H9 (cell line): ENCODE data around the gene USP21. TPM values are rescaled to one million over a fixed set of nuclear protein-coding genes. Genes with fewer than 3 reads are reported as not detected.

Experiments
- DNase-seq: peaks from one replicate; pipeline ENCODE4 v3.0.0-alpha.2; 2017
- H2AFZ ChIP-seq: one replicate; pipeline ENCODE4 v1.6.1; 2013; ENCODE audit warnings: mild to moderate bottlenecking, low read length, control low read depth, moderate library complexity
- H2AK5ac ChIP-seq: 2 replicates; pipeline ENCODE4 v1.6.1; 2013; ENCODE audit warnings: low read length, control low read depth, mixed read lengths; ENCODE audit not compliant: insufficient read length
- H2BK120ac ChIP-seq: one replicate; pipeline ENCODE4 v1.6.1; 2013; ENCODE audit warnings: low read depth, mild to moderate bottlenecking, low read length, control low read depth, inconsistent platforms; ENCODE audit not compliant: poor library complexity, severe bottlenecking
- H2BK12ac ChIP-seq: 2 replicates; pipeline ENCODE4 v1.6.1; 2013; ENCODE audit warnings: low read length, control low read depth, mixed read lengths, low read depth; ENCODE audit not compliant: insufficient read length
- H2BK15ac ChIP-seq: 2 replicates; pipeline ENCODE4 v1.6.1; 2013; ENCODE audit warnings: low read depth, low read length, control low read depth
- H2BK20ac ChIP-seq: one replicate; pipeline ENCODE4 v1.6.1; 2013; ENCODE audit warnings: low read depth, mild to moderate bottlenecking, low read length, control low read depth, inconsistent platforms; ENCODE audit not compliant: poor library complexity, severe bottlenecking
- H2BK5ac ChIP-seq: 2 replicates; pipeline ENCODE4 v1.6.1; 2013; ENCODE audit warnings: low read length, control low read depth, mixed read lengths; ENCODE audit not compliant: insufficient read length
- H3K14ac ChIP-seq: 2 replicates; pipeline ENCODE4 v1.6.1; 2013; ENCODE audit warnings: low read length, control low read depth; ENCODE audit not compliant: insufficient read depth
- H3K18ac ChIP-seq: 2 replicates; pipeline ENCODE4 v1.6.1; 2013; ENCODE audit warnings: low read depth, mild to moderate bottlenecking, mixed read lengths, low read length, control low read depth; ENCODE audit not compliant: insufficient read length
- H3K23ac ChIP-seq: 2 replicates; pipeline ENCODE4 v1.6.1; 2013; ENCODE audit warnings: low read length, control low read depth, mixed read lengths, low read depth; ENCODE audit not compliant: insufficient read length
- H3K23me2 ChIP-seq: 2 replicates; pipeline ENCODE4 v1.6.1; 2013; ENCODE audit warnings: low read depth, mild to moderate bottlenecking, mixed read lengths, low read length, control low read depth; ENCODE audit not compliant: insufficient read length, poor library complexity, severe bottlenecking
- H3K27ac ChIP-seq: 2 replicates; pipeline ENCODE4 v1.5.1; 2013; ENCODE audit warnings: low read length, control low read depth, mixed read lengths, low read depth; ENCODE audit not compliant: insufficient read length
- H3K27me3 ChIP-seq: 2 replicates; pipeline ENCODE4 v1.6.1; 2013; ENCODE audit warnings: low read length, control low read depth, inconsistent platforms; ENCODE audit not compliant: insufficient read depth
- H3K4ac ChIP-seq: 2 replicates; pipeline ENCODE4 v1.6.1; 2013; ENCODE audit warnings: low read depth, mild to moderate bottlenecking, control low read depth, inconsistent platforms, low read length, moderate library complexity
- H3K4me1 ChIP-seq: 2 replicates; pipeline ENCODE4 v1.6.1; 2013; ENCODE audit warnings: low read length, control low read depth, inconsistent platforms; ENCODE audit not compliant: insufficient read depth
- H3K4me2 ChIP-seq: 2 replicates; pipeline ENCODE4 v1.6.1; 2013; ENCODE audit warnings: low read length, control low read depth, mixed read lengths; ENCODE audit not compliant: insufficient read length, insufficient read depth
- H3K56ac ChIP-seq: 2 replicates; pipeline ENCODE4 v1.6.1; 2013; ENCODE audit warnings: low read depth, mild to moderate bottlenecking, mixed read lengths, low read length, control low read depth; ENCODE audit not compliant: insufficient read length
- H3K79me1 ChIP-seq: 2 replicates; pipeline ENCODE4 v1.6.1; 2013; ENCODE audit warnings: low read depth, mild to moderate bottlenecking, moderate library complexity, low read length, control low read depth, inconsistent platforms; ENCODE audit not compliant: insufficient read depth, poor library complexity, severe bottlenecking
- H3K79me2 ChIP-seq: 2 replicates; pipeline ENCODE4 v1.6.1; 2013; ENCODE audit warnings: low read length, control low read depth, inconsistent platforms; ENCODE audit not compliant: insufficient read depth
- H3K9ac ChIP-seq: 2 replicates; pipeline ENCODE4 v1.6.1; 2013; ENCODE audit warnings: low read length, control low read depth, mixed read lengths; ENCODE audit not compliant: insufficient read length; ENCODE audit errors: extremely low read depth
- H3K9me3 ChIP-seq: one replicate; pipeline ENCODE4 v1.6.1; 2013; ENCODE audit warnings: low read depth, low read length, inconsistent platforms; ENCODE audit not compliant: control insufficient read depth
- H3T11ph ChIP-seq: one replicate; pipeline ENCODE4 v1.6.1; 2013; ENCODE audit warnings: mild to moderate bottlenecking, low read length, control low read depth, inconsistent platforms
- H4K20me1 ChIP-seq: one replicate; pipeline ENCODE4 v1.6.1; 2013; ENCODE audit not compliant: control insufficient read depth, insufficient read length, insufficient read depth
- H4K5ac ChIP-seq: 2 replicates; pipeline ENCODE4 v1.6.1; 2013; ENCODE audit warnings: low read depth, mild to moderate bottlenecking, mixed read lengths, low read length, control low read depth; ENCODE audit not compliant: insufficient read length
- H4K8ac ChIP-seq: replicated peaks from 2 replicates; pipeline ENCODE4 v1.6.1; 2013; ENCODE audit warnings: low read length, control low read depth, mixed read lengths, low read depth; ENCODE audit not compliant: insufficient read length
- H4K91ac ChIP-seq: 2 replicates; pipeline ENCODE4 v1.6.1; 2013; ENCODE audit warnings: low read depth, mild to moderate bottlenecking, moderate library complexity, mixed read lengths, low read length, control low read depth; ENCODE audit not compliant: insufficient read length
- H3K27ac Mint-ChIP-seq, 3 experiments: 2 replicates in 2 of 3; 3 replicates in 1 of 3; pipeline ENCODE4 v1.8.0; 2020 to 2021; ENCODE audit warnings: mixed read lengths in 3 of 3, mild to moderate bottlenecking in 1 of 3, moderate library complexity in 1 of 3
- H3K27me3 Mint-ChIP-seq: 2 replicates; pipeline ENCODE4 v1.8.0; 2021; ENCODE audit warnings: low read depth, mild to moderate bottlenecking, moderate library complexity, mixed read lengths
- H3K36me3 Mint-ChIP-seq, 3 experiments: 2 replicates in 2 of 3; 3 replicates in 1 of 3; pipeline ENCODE4 v1.8.0; 2020 to 2021; ENCODE audit warnings: low read depth in 3 of 3, mixed read lengths in 3 of 3; ENCODE audit not compliant: insufficient read depth in 1 of 3
- H3K4me1 Mint-ChIP-seq, 2 experiments: 2 replicates each; pipeline ENCODE4 v1.8.0; 2020; ENCODE audit warnings: mixed read lengths in 2 of 2
- H3K4me3 Mint-ChIP-seq, 2 experiments: 2 replicates in 1 of 2; 3 replicates in 1 of 2; pipeline ENCODE4 v1.8.0; 2020 to 2021; ENCODE audit warnings: mild to moderate bottlenecking in 2 of 2, mixed read lengths in 2 of 2, moderate library complexity in 1 of 2
- H3K9me3 Mint-ChIP-seq, 2 experiments: 2 replicates in 1 of 2; 3 replicates in 1 of 2; pipeline ENCODE4 v1.8.0; 2020; ENCODE audit warnings: mild to moderate bottlenecking in 2 of 2, mixed read lengths in 2 of 2, moderate library complexity in 1 of 2
- CTCF ChIP-seq: fragments of 200-600 bp; sonication (generic); conservative IDR thresholded peaks from 3 replicates; pipeline ENCODE4 v1.8.0; 2021; ENCODE audit warnings: antibody characterized with exemption, mild to moderate bottlenecking
- WGBS: extraction: QIAGEN DNeasy Blood & Tissue Kit; methylation state at CpG from one replicate; pipeline ENCODE4 v1.1.7; 2013; ENCODE audit warnings: missing lambda C conversion rate, low lambda C conversion rate, mixed read lengths; ENCODE audit not compliant: insufficient read length; ENCODE audit errors: extremely low coverage; 5-methylcytosine and 5-hydroxymethylcytosine counted together
- total RNA-seq: library from RNA; stranded (reverse); gene quantifications from 2 replicates; pipeline ENCODE4 v1.2.1, GENCODE V29; 2021

The USP21 gene
- total RNA-seq, 1 experiment from 2014 or later, result 17.9 TPM

- Histone ChIP-seq H3K4me1 (no peaks in the 10 kb centered on the region), H3K9me3 (no peaks in the 10 kb centered on the region), H2BK5ac (no peak overlapping the region), H3K14ac (no peak overlapping the region), H4K91ac (no peak overlapping the region), H2AK5ac (no peak overlapping the region), H3K4me2 (no peak overlapping the region), H3K79me1 (peaks cover 5% of the 10 kb centered on the region), H4K8ac (no peak overlapping the region), H3K27me3 (no peaks in the 10 kb centered on the region), H3K56ac (no peak overlapping the region), H2BK12ac (no peak overlapping the region), H4K20me1 (no peaks in the 10 kb centered on the region), H2BK15ac (no peak overlapping the region), H2BK20ac (no peak overlapping the region), H2BK120ac (no peak overlapping the region), H3K27ac (no peak overlapping the region), H3K23ac (no peak overlapping the region), H3K18ac (no peak overlapping the region), H3K23me2 (peaks cover 8% of the 10 kb centered on the region), H3T11ph (no peak overlapping the region), H3K9ac (no peak overlapping the region), H3K79me2 (0 out of 2 replicates have a peak, but pooled peaks cover 4% of the 10 kb centered on the region), H4K5ac (no peak overlapping the region), H2AFZ (no peak overlapping the region), H3K4ac (no peak overlapping the region)
- Mint-ChIP-seq H3K9me3 (no peaks in the 10 kb centered on the region; a peak in 1 of 5 replicates), H3K36me3 (peaks cover 27 to 69% (median 67%) of the 10 kb centered on the region in 3 experiments; a peak in 6 of 7 replicates), H3K4me1 (peaks cover 18 to 19% of the 10 kb centered on the region in 2 experiments), H3K27ac (no peak overlapping the region), H3K4me3 (no peak overlapping the region), H3K27me3 (no peaks in the 10 kb centered on the region)
- WGBS, result no CpG with 5 or more reads among the region's 2 CpGs
- no peak for TF ChIP-seq CTCF
- DNase-seq, result no peak
Observed at GRCh38 chr1:161127649-161128048, 31.7 kb upstream of the USP21 start.
